Neural cell (in vitro differentiated cells): ENCODE measurements around the gene MUC6.

ENCODE experiments used
- EP300 ChIP-seq: fragments of 450-650 bp; conservative IDR thresholded peaks from 2 replicates; pipeline ENCODE4 v1.6.1; 2014; ENCODE audit warnings: antibody characterized with exemption, mild to moderate bottlenecking, moderate library complexity; ENCODE audit not compliant: poor library complexity, severe bottlenecking
- EZH2 ChIP-seq: fragments of 200-600, 300-800 bp; shearing (Covaris generic), sonication (generic); IDR thresholded peaks from 2 replicates; pipeline ENCODE4 v1.6.1; 2014; ENCODE audit warnings: antibody characterized with exemption, low read length, borderline replicate concordance, mild to moderate bottlenecking; ENCODE audit not compliant: insufficient read depth, poor library complexity, severe bottlenecking
- MXI1 ChIP-seq: fragments of 450-650 bp; conservative IDR thresholded peaks from 2 replicates; pipeline ENCODE4 v1.6.1; 2014; ENCODE audit warnings: antibody characterized with exemption, mild to moderate bottlenecking; ENCODE audit not compliant: poor library complexity, severe bottlenecking
- POLR2AphosphoS5 ChIP-seq: IDR thresholded peaks from 2 replicates; pipeline ENCODE4 v1.6.1; 2012
- TAF1 ChIP-seq: IDR thresholded peaks from 2 replicates; pipeline ENCODE4 v1.6.1; 2012; ENCODE audit warnings: low read depth
- TF ChIP-seq, protein P1 (sequence below): IDR thresholded peaks from 2 replicates; pipeline ENCODE4 v1.6.1; 2012; ENCODE audit warnings: borderline replicate concordance
- TF ChIP-seq, protein P2 (sequence below): fragments of 450-650 bp; IDR thresholded peaks from 2 replicates; pipeline ENCODE4 v1.5.1; 2014; ENCODE audit warnings: antibody characterized with exemption, mild to moderate bottlenecking, moderate library complexity; ENCODE audit not compliant: poor library complexity, severe bottlenecking

DNA sequence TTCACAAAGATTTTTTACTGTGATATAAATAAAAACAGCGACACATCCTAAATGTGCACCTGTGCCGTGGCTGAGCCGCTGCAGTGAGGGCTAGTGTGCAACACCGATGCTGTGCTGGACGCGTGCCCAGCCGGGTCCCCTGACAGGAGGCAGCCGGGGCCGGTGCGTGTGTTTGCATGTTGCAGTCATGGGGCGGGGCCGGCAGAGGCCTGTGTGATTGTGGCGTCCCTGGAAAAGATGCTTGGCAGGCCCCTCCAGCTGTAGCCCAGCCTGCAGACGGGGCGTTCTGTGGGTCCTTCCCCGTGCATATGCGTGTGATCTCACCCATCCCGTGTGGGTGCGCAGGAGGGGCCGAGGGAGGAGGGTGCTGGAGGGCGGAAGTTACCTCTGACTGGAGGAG lies 30.6 kb downstream of the MUC6 start:
- TF ChIP-seq, protein P1, sequence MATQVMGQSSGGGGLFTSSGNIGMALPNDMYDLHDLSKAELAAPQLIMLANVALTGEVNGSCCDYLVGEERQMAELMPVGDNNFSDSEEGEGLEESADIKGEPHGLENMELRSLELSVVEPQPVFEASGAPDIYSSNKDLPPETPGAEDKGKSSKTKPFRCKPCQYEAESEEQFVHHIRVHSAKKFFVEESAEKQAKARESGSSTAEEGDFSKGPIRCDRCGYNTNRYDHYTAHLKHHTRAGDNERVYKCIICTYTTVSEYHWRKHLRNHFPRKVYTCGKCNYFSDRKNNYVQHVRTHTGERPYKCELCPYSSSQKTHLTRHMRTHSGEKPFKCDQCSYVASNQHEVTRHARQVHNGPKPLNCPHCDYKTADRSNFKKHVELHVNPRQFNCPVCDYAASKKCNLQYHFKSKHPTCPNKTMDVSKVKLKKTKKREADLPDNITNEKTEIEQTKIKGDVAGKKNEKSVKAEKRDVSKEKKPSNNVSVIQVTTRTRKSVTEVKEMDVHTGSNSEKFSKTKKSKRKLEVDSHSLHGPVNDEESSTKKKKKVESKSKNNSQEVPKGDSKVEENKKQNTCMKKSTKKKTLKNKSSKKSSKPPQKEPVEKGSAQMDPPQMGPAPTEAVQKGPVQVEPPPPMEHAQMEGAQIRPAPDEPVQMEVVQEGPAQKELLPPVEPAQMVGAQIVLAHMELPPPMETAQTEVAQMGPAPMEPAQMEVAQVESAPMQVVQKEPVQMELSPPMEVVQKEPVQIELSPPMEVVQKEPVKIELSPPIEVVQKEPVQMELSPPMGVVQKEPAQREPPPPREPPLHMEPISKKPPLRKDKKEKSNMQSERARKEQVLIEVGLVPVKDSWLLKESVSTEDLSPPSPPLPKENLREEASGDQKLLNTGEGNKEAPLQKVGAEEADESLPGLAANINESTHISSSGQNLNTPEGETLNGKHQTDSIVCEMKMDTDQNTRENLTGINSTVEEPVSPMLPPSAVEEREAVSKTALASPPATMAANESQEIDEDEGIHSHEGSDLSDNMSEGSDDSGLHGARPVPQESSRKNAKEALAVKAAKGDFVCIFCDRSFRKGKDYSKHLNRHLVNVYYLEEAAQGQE: no peak
- TF ChIP-seq, protein P2, sequence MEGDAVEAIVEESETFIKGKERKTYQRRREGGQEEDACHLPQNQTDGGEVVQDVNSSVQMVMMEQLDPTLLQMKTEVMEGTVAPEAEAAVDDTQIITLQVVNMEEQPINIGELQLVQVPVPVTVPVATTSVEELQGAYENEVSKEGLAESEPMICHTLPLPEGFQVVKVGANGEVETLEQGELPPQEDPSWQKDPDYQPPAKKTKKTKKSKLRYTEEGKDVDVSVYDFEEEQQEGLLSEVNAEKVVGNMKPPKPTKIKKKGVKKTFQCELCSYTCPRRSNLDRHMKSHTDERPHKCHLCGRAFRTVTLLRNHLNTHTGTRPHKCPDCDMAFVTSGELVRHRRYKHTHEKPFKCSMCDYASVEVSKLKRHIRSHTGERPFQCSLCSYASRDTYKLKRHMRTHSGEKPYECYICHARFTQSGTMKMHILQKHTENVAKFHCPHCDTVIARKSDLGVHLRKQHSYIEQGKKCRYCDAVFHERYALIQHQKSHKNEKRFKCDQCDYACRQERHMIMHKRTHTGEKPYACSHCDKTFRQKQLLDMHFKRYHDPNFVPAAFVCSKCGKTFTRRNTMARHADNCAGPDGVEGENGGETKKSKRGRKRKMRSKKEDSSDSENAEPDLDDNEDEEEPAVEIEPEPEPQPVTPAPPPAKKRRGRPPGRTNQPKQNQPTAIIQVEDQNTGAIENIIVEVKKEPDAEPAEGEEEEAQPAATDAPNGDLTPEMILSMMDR: no peak
- no peak for TF ChIP-seq EZH2
- no peak for TF ChIP-seq POLR2AphosphoS5
- no peak for TF ChIP-seq EP300
- TF ChIP-seq MXI1: no peak
- no peak for TF ChIP-seq TAF1
